Mucosa of descending colon (tissue), 3 donors: ENCODE measurements around the gene SYTL3. TPM values are rescaled to one million over a fixed set of nuclear protein-coding genes. Genes with fewer than 3 reads are reported as not detected.
A peak's percentile ranks its signal among the peaks of the same experiment; 100 is the strongest.

ENCODE experiments used
- ATAC-seq: fragments of 200-7000 bp; cut with Tn5 transposase; one replicate; pipeline ENCODE4 v1.9.1; 2020; ENCODE audit warnings: mild to moderate bottlenecking, moderate library complexity
- DNase-seq, 3 donors: peaks; one replicate each; pipeline ENCODE4 v3.0.0-alpha.2; 2020
- H3K36me3 ChIP-seq: fragments of 200-600 bp; one replicate; pipeline ENCODE4 v1.8.0; 2021; ENCODE audit warnings: low read depth, mild to moderate bottlenecking
- H3K4me1 ChIP-seq: fragments of 200-600 bp; one replicate; pipeline ENCODE4 v1.8.0; 2021; ENCODE audit warnings: low read depth, mild to moderate bottlenecking
- H3K4me3 ChIP-seq: fragments of 200-600 bp; one replicate; pipeline ENCODE4 v1.8.0; 2021; ENCODE audit warnings: mild to moderate bottlenecking
- H3K9me3 ChIP-seq: fragments of 200-600 bp; one replicate; pipeline ENCODE4 v1.8.0; 2021; ENCODE audit warnings: mild to moderate bottlenecking
- intact Hi-C, 2 donors: fragments of 100-400 bp; cut with DNase I in 1 of 2; cut with micrococcal nuclease in 1 of 2; formaldehyde crosslinking; loops; one replicate each; pipeline versions ENCODE4 v1.11.0 to v1.11.1; 2022; cut with DNase I, micrococcal nuclease
- total RNA-seq, 3 donors: library from RNA; stranded (reverse); fragmentation: NEBNext Ultra II Directional in 2 of 3; extraction: Animal tissue kit (Norgen Biotek cat#: 25700) in 2 of 3; gene quantifications; one replicate each; pipeline versions ENCODE4 v1.2.1 to v1.2.4, GENCODE V29; 2021 to 2023
- TF ChIP-seq, protein P1 (sequence below): fragments of 200-600 bp; IDR thresholded peaks from one replicate; pipeline ENCODE4 v1.8.0; 2022; ENCODE audit warnings: antibody characterized with exemption, mild to moderate bottlenecking
- donor health status: DM: no; HTN: no; CAD: no; lungs with moderate emphysema.
- donor health status: DM: no; HTN: no; CAD: no.
- donor health status: DM: no; HTN: yes; CAD: no.

Gene SYTL3
- total RNA-seq, 3 donors from 2014 or later: 2.8 to 4.7 (median 4.4) TPM

DNA sequence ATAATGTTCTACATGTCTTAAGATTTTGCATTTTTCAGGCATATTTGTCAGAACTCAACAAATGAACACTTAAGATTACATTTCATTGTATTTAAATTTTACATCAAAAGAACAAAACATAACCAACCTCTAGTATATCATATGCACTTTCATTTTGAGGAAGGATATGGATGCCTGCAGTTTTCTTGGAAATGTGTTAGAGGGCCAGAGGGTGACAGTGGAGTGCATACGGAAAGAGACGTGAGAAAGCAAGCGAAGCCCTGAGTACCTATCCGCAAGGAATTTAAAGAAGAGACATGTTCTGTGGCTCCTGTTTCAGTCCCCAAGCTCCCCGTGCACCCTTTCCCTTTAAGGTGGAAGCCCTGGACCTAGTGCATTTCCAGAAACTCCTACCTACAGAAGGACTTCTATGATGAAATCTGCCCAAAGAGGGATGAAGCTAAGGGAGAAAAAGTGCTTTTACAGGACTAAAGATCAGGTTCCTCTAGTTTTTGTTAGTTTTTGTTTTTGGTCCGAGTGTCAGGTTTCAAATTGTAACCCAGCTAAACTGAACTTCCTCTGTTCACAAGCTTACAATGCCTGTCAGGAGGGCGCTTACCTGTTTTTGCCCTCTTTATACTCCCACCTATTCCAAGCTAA, 130.5 kb downstream of the SYTL3 start:
- Histone ChIP-seq H3K4me3 (no peak overlapping the region), H3K9me3 (no peaks in the 10 kb centered on the region), H3K4me1 (peaks cover 22% of the 10 kb centered on the region), H3K36me3 (peaks cover 23% of the 10 kb centered on the region)
- intact Hi-C loops: no loop called here
- TF ChIP-seq, protein P1, sequence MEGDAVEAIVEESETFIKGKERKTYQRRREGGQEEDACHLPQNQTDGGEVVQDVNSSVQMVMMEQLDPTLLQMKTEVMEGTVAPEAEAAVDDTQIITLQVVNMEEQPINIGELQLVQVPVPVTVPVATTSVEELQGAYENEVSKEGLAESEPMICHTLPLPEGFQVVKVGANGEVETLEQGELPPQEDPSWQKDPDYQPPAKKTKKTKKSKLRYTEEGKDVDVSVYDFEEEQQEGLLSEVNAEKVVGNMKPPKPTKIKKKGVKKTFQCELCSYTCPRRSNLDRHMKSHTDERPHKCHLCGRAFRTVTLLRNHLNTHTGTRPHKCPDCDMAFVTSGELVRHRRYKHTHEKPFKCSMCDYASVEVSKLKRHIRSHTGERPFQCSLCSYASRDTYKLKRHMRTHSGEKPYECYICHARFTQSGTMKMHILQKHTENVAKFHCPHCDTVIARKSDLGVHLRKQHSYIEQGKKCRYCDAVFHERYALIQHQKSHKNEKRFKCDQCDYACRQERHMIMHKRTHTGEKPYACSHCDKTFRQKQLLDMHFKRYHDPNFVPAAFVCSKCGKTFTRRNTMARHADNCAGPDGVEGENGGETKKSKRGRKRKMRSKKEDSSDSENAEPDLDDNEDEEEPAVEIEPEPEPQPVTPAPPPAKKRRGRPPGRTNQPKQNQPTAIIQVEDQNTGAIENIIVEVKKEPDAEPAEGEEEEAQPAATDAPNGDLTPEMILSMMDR: no peak
- ATAC-seq: no peak
- DNase-seq: no peak

DNA sequence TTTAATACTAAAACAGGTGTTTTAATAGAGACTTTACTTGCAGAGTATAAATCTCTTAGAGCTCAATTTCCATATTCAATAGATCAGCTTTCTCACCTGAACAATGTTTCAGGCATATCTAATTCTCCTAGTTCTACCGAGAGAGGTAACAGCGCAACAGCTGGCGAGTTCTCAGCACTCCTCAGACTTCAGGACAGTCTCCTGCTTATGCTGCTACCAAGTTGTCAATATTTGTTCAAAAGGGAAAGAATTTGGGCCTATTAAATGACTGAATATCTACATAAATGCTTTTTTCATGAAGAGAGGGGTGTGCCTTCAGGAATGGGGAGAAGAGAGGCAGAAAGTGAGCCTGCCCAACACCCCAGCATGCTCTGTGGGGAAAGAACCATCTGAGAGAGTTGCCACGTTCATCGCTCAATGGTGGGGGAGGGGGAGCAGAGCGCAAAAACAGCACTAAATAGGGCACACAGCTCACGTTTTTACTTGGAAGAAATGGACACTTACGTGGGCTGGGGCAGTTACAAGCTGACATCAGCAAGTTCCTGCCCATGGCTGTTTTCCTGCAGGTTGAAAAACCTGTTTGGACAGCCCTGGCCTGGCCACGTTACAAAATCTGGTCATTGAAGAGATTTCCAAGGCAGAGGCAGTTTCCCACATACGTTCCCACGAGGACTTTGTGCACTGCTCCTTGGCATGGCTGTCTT, 131.3 kb downstream of the SYTL3 start:
- Histone ChIP-seq H3K4me1 (peaks cover 22% of the 10 kb centered on the region), H3K4me3 (no peak overlapping the region), H3K36me3 (peaks cover 20% of the 10 kb centered on the region), H3K9me3 (no peaks in the 10 kb centered on the region)
- ATAC-seq (peak; percentile 55), DNase-seq (peak in 2 of 3 donors; percentile 74 to 78)
- intact Hi-C loops: no loop called here
- TF ChIP-seq, protein P1: no peak

DNA sequence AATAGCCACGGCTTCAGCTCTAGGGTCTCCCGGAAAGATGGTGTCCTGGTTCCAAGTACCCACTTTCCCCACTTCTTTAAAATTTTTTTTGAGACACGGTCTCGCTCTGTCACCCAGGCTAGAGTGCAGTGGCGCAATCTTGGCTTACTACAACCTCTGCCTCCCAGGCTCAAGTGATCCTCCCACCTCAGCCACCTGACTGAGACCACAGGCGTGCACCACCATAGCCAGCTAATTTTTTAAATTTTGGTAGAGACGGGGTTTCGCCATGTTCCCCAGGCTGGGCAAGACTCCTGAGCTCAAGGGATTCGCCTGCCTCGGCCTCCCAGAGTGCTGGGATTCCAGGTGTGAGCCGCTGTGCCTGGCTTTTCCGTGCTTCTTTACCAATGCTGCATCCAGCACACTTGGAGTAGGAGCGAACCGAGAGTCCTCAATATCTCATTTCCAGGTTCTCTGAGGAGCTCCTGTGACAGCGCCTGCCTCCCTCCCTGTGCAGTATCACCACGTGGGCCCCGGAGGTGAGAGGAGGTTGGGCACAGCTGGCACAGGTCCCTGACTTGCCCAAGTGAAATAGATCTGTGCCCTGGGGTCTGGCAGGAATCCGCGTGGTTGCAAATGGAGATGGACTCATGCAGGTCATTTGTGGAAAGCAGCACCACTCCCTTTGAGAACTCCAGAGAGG, 132.0 kb downstream of the SYTL3 start:
- Histone ChIP-seq H3K4me1 (peaks cover 26% of the 10 kb centered on the region), H3K36me3 (peaks cover 19% of the 10 kb centered on the region), H3K9me3 (no peaks in the 10 kb centered on the region), H3K4me3 (no peak overlapping the region)
- TF ChIP-seq, protein P1: no peak
- intact Hi-C loops: no loop called here
- ATAC-seq (peak; percentile 2), DNase-seq (peak in 1 of 3 donors; percentile 39)

DNA sequence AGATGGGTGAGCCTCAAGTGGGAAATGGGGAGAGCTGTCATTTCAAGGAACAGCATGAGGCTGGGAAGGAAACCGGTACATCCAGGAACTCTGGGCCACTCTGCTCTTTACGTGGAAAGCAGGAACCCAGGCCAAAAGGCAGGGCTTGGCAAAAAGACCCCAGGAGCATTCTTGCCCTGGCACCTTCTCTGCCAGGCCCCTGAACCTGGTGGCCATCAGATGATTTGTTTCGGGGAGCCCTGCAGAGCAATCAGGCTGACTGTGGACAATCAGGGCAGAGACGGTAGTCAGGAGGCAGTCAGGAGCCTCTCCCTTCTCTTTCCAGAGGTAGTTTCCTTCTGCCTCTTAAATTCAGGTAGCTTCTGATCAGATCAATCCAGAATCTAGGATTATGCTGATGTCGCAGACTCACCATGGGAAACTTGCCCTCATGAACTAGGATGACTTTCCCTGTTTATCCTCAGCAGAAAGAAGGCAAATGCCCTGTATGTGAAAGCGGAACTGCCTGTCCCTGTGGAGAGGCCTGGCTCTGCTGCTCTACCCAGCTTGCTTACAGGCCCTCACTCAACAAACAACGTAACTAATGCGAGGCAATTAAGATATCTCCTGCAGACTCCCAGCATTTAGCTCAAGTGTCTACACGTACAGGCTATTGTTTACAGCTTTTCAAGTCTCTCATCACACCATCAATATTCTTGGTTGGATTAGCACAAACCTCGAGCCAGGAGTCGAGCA, 132.7 kb downstream of the SYTL3 start:
- peaks cover 29% of the 10 kb centered on the region for H3K4me1 ChIP-seq
- peaks cover 19% of the 10 kb centered on the region for H3K36me3 ChIP-seq
- no peak for ATAC-seq
- TF ChIP-seq, protein P1: no peak
- H3K4me3 ChIP-seq: no peak overlapping the region
- H3K9me3 ChIP-seq: no peaks in the 10 kb centered on the region
- intact Hi-C loops: no loop called here
- peak in 1 of 3 donors; percentile 19 for DNase-seq

DNA sequence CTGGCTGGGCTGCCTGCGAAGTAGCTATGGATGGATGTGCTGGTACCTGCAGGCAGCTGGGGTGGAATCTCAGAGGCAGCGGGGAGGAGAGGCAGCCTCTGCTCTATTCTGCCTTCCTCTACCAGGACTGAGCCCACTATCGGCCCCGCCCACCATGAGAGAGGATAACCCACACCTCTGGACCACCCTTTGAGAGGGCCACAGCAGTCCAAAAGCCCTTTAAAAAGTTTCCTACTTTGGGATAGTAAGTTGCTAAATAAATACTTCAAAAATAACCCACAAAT, 133.3 kb downstream of the SYTL3 start:
- DNase-seq (peak in 1 of 3 donors; percentile 19), ATAC-seq (no peak)
- Histone ChIP-seq H3K4me1 (peaks cover 33% of the 10 kb centered on the region), H3K9me3 (no peaks in the 10 kb centered on the region), H3K36me3 (peaks cover 19% of the 10 kb centered on the region), H3K4me3 (no peak overlapping the region)
- intact Hi-C loops: no loop called here
- TF ChIP-seq, protein P1: no peak
